Measurements from ENCODE around the gene IL22RA1.

GRCh38 chr1:24142546-24143534, at the start of gene IL22RA1:
- TF ChIP-seq CTCF (IDR thresholded peaks at IDR 0.05), result no peak
- TF ChIP-seq POLR2A (IDR thresholded peaks at IDR 0.05), result no peak
